Measurements from ENCODE around the gene FAM216B.

FAM216B gene

DNA sequence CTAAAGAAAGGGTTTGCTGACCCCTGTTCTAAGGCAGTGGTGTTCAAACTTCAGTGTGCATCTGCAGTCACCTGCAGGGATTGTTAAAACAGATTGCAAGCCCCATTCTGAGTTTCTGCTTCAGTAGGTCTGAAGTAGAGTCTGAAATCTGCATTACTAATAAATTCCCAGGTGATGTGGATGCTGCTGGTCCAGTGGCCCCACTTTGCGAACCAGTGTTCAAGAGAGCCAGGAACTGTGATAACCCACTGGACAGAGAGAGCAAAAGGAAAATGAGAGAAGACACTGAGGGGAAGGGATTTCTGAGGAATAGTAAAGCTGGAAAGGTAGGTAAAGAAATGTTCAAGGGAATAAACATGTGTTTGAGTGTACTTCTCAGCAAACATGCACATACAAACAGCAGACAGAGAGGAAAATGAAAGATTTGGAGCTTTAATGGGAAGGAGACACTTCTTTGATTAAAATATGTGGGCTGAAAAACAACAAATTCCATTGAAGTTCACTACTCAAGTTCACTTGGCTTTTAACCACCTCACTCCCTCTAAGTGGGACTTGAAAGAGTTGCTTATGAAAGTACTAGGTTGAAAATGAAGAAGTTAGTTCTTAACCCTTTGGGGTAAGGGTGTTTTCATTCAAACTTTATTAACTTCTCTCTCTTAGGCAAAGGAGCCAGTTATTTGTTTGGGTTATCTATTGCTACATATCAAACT lies 26.4 kb upstream of the FAM216B start:
- Histone ChIP-seq H3K36me3 (ENCODE audit: insufficient read depth, low read length) (no peaks in the 10 kb centered on the region), H3K79me2 (ENCODE audit: insufficient read depth, low read length) (no peaks in the 10 kb centered on the region), H3K4me1 (ENCODE audit: insufficient read depth, low read length, severe bottlenecking) (no peaks in the 10 kb centered on the region), H3K4me3 (ENCODE audit: low read depth, low read length, poor library complexity, severe bottlenecking) (no peak overlapping the region), H3K4me2 (ENCODE audit: low read length) (no peak overlapping the region), H2AFZ (ENCODE audit: low read length) (no peak overlapping the region), H3F3A (ENCODE audit: insufficient read depth, low read length) (no peaks in the 10 kb centered on the region), H4K20me1 (ENCODE audit: insufficient read depth, low read length) (no peaks in the 10 kb centered on the region), H3K9me3 (ENCODE audit: low read length) (no peaks in the 10 kb centered on the region), H3K9ac (ENCODE audit: low read length) (no peak overlapping the region), H3K27ac (ENCODE audit: low read depth, low read length, poor library complexity, severe bottlenecking) (no peak overlapping the region), H3K27me3 (ENCODE audit: insufficient read depth, low read length) (peaks cover 4% of the 10 kb centered on the region; the same call in 1 of the 2 replicates), H3K9me2 (ENCODE audit: low read depth, low read length) (no peaks in the 10 kb centered on the region)
- TF ChIP-seq, protein P1, sequence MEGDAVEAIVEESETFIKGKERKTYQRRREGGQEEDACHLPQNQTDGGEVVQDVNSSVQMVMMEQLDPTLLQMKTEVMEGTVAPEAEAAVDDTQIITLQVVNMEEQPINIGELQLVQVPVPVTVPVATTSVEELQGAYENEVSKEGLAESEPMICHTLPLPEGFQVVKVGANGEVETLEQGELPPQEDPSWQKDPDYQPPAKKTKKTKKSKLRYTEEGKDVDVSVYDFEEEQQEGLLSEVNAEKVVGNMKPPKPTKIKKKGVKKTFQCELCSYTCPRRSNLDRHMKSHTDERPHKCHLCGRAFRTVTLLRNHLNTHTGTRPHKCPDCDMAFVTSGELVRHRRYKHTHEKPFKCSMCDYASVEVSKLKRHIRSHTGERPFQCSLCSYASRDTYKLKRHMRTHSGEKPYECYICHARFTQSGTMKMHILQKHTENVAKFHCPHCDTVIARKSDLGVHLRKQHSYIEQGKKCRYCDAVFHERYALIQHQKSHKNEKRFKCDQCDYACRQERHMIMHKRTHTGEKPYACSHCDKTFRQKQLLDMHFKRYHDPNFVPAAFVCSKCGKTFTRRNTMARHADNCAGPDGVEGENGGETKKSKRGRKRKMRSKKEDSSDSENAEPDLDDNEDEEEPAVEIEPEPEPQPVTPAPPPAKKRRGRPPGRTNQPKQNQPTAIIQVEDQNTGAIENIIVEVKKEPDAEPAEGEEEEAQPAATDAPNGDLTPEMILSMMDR (IDR thresholded peaks at IDR 0.05; ENCODE audit: low read length) = no peak
- no peak for TF ChIP-seq EZH2 (IDR thresholded peaks at IDR 0.05; ENCODE audit: borderline replicate concordance, low read length)

DNA sequence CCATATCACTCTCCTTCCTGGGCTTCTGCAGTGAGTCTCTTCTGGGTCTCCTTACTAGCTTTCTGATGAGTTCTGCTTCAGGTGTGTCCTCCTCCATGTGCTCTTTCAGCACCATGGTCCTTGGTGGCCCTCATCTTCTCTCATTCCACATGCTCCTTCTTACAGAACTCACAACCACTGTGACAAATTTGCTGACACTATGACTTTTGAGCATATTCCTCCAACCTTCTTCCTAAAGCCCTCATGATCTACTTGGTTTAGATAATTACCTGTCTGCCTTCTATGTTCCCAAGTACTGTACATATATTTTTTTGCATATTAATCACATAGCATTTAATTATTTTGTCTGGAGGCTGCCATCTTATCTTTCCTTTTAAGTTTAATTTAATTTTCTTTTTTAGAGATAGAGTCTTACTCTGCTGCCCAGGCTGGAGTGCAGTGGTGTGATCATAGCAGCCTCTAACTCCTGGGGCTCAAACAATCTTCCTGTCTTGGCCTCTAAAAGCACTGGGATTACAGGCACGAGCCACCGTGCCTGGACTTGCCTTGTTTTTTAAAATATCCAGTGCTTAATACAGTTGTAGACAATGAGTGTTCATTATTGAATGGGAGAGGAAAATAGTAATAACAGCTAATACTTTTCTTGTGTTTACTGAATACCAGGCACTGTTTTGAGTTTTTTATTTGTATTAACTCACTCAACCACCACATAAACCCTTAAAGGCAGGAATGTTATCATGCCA lies 23.5 kb upstream of the FAM216B start:
- Histone ChIP-seq H3F3A (ENCODE audit: insufficient read depth, low read length) (no peaks in the 10 kb centered on the region), H3K27me3 (ENCODE audit: insufficient read depth, low read length) (peaks cover 4% of the 10 kb centered on the region; the same call in 1 of the 2 replicates), H3K79me2 (ENCODE audit: insufficient read depth, low read length) (no peaks in the 10 kb centered on the region), H3K4me3 (ENCODE audit: low read depth, low read length, poor library complexity, severe bottlenecking) (no peak overlapping the region), H3K4me2 (ENCODE audit: low read length) (no peak overlapping the region), H2AFZ (ENCODE audit: low read length) (no peak overlapping the region), H4K20me1 (ENCODE audit: insufficient read depth, low read length) (no peaks in the 10 kb centered on the region), H3K9me2 (ENCODE audit: low read depth, low read length) (no peaks in the 10 kb centered on the region), H3K4me1 (ENCODE audit: insufficient read depth, low read length, severe bottlenecking) (no peaks in the 10 kb centered on the region), H3K9ac (ENCODE audit: low read length) (no peak overlapping the region), H3K27ac (ENCODE audit: low read depth, low read length, poor library complexity, severe bottlenecking) (no peak overlapping the region), H3K9me3 (ENCODE audit: low read length) (no peaks in the 10 kb centered on the region), H3K36me3 (ENCODE audit: insufficient read depth, low read length) (no peaks in the 10 kb centered on the region)
- TF ChIP-seq, protein P1 (IDR thresholded peaks at IDR 0.05; ENCODE audit: low read length) = no peak
- no peak for TF ChIP-seq EZH2 (IDR thresholded peaks at IDR 0.05; ENCODE audit: borderline replicate concordance, low read length)

DNA sequence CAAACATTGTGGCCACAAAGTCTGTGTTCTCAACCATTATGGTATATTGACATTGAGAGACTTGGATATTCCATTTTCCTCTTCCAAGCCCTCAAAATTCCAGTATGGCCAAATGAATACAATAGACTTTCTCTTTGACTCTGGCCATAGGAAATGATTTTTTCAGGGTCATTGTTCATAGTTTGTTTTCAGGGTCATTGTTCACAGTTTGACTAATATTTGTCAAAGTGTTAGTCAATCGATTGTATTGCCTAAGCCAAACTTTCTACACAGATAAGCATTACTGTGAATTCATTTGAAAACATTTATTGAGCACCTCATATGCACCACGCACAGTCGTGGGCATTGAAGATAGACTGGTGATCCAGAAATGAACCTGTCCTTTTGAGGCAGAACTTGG lies 22.9 kb upstream of the FAM216B start:
- H3F3A ChIP-seq (ENCODE audit: insufficient read depth, low read length) = no peaks in the 10 kb centered on the region
- no peaks in the 10 kb centered on the region for H3K36me3 ChIP-seq (ENCODE audit: insufficient read depth, low read length)
- H3K9me2 ChIP-seq (ENCODE audit: low read depth, low read length) = no peaks in the 10 kb centered on the region
- TF ChIP-seq, protein P1 (IDR thresholded peaks at IDR 0.05; ENCODE audit: low read length) = no peak
- no peak for TF ChIP-seq EZH2 (IDR thresholded peaks at IDR 0.05; ENCODE audit: borderline replicate concordance, low read length)
- H3K4me2 ChIP-seq (ENCODE audit: low read length) = no peak overlapping the region
- no peaks in the 10 kb centered on the region for H3K79me2 ChIP-seq (ENCODE audit: insufficient read depth, low read length)
- no peak overlapping the region for H2AFZ ChIP-seq (ENCODE audit: low read length)
- H3K4me1 ChIP-seq (ENCODE audit: insufficient read depth, low read length, severe bottlenecking) = no peaks in the 10 kb centered on the region
- H3K9ac ChIP-seq (ENCODE audit: low read length) = no peak overlapping the region
- H3K27me3 ChIP-seq (ENCODE audit: insufficient read depth, low read length) = peaks cover 4% of the 10 kb centered on the region; the same call in 1 of the 2 replicates
- H4K20me1 ChIP-seq (ENCODE audit: insufficient read depth, low read length) = no peaks in the 10 kb centered on the region
- no peaks in the 10 kb centered on the region for H3K9me3 ChIP-seq (ENCODE audit: low read length)
- H3K27ac ChIP-seq (ENCODE audit: low read depth, low read length, poor library complexity, severe bottlenecking) = no peak overlapping the region
- H3K4me3 ChIP-seq (ENCODE audit: low read depth, low read length, poor library complexity, severe bottlenecking) = no peak overlapping the region

Data from OCI-LY1 (cell line).